ENCODE data around the gene MYF6. TPM values are rescaled to one million over a fixed set of nuclear protein-coding genes. Genes with fewer than 3 reads are reported as not detected.

The MYF6 gene
- total RNA-seq, 1 donor from 2014 or later: not detected

- no peak overlapping the region for H3K4me2 ChIP-seq (ENCODE audit: low read length)
- no peaks in the 10 kb centered on the region for H3K9me3 ChIP-seq (ENCODE audit: insufficient read depth, low read depth, low read length)
- no peak for TF ChIP-seq EZH2 (IDR thresholded peaks at IDR 0.05; ENCODE audit: insufficient read depth, low read length)
- no peak for TF ChIP-seq CTCF (IDR thresholded peaks at IDR 0.05; ENCODE audit: insufficient read depth, low read depth, low read length)
- no peak overlapping the region for H2AFZ ChIP-seq (ENCODE audit: low read depth, low read length)
- no peaks in the 10 kb centered on the region for H3K36me3 ChIP-seq (ENCODE audit: insufficient read depth, low read length)
- no peak overlapping the region for H3K27ac ChIP-seq (ENCODE audit: low read depth, low read length)
- Mint-ChIP-seq H3K4me1 (ENCODE audit: low read depth, unreplicated experiment) (no peaks in the 10 kb centered on the region), H3K27ac (ENCODE audit: unreplicated experiment) (no peak overlapping the region), H3K4me3 (ENCODE audit: unreplicated experiment) (no peak overlapping the region), H3K36me3 (ENCODE audit: low read depth, unreplicated experiment) (no peaks in the 10 kb centered on the region), H3K9me3 (ENCODE audit: unreplicated experiment) (peaks cover 5% of the 10 kb centered on the region), H3K27me3 (ENCODE audit: low read depth, unreplicated experiment) (peaks cover 13% of the 10 kb centered on the region)
- H3K27me3 ChIP-seq (ENCODE audit: insufficient read depth, low read length): peaks cover 6% of the 10 kb centered on the region
- FAIRE-seq (no peak), DNase-seq (ENCODE audit: low read depth) (no peak)
- no peak overlapping the region for H3K4me3 ChIP-seq (ENCODE audit: insufficient read depth, low read depth, low read length)
- H4K20me1 ChIP-seq (ENCODE audit: insufficient read depth, low read length): no peaks in the 10 kb centered on the region
- no peaks in the 10 kb centered on the region for H3K79me2 ChIP-seq (ENCODE audit: insufficient read depth, low read length)
- no peak overlapping the region for H3K9ac ChIP-seq (ENCODE audit: low read length)
- H3K4me1 ChIP-seq (ENCODE audit: insufficient read depth, low read length): no peaks in the 10 kb centered on the region
Observed at GRCh38 chr12:80721326-80721725, 13.9 kb downstream of the MYF6 start.

GRCh38 chr12:80745851-80746505 lies 38.5 kb downstream of the MYF6 start:
- Histone ChIP-seq H3K9ac (ENCODE audit: low read length) (no peak overlapping the region), H3K36me3 (ENCODE audit: insufficient read depth, low read length) (no peaks in the 10 kb centered on the region), H3K9me3 (ENCODE audit: insufficient read depth, low read depth, low read length) (no peaks in the 10 kb centered on the region), H3K79me2 (ENCODE audit: insufficient read depth, low read length) (no peaks in the 10 kb centered on the region), H3K4me1 (ENCODE audit: insufficient read depth, low read length) (no peaks in the 10 kb centered on the region), H3K4me3 (ENCODE audit: insufficient read depth, low read depth, low read length) (no peak overlapping the region), H4K20me1 (ENCODE audit: insufficient read depth, low read length) (no peaks in the 10 kb centered on the region), H3K27ac (ENCODE audit: low read depth, low read length) (no peak overlapping the region), H2AFZ (ENCODE audit: low read depth, low read length) (no peak overlapping the region), H3K27me3 (ENCODE audit: insufficient read depth, low read length) (no peaks in the 10 kb centered on the region), H3K4me2 (ENCODE audit: low read length) (no peak overlapping the region)
- FAIRE-seq (no peak), DNase-seq (ENCODE audit: low read depth) (no peak)
- TF ChIP-seq CTCF (IDR thresholded peaks at IDR 0.05; ENCODE audit: insufficient read depth, low read depth, low read length) (no peak), EZH2 (IDR thresholded peaks at IDR 0.05; ENCODE audit: insufficient read depth, low read length) (no peak)
- no peak overlapping the region for H3K27ac Mint-ChIP-seq (ENCODE audit: unreplicated experiment)
- no peaks in the 10 kb centered on the region for H3K27me3 Mint-ChIP-seq (ENCODE audit: low read depth, unreplicated experiment)
- no peak overlapping the region for H3K4me3 Mint-ChIP-seq (ENCODE audit: unreplicated experiment)
- no peaks in the 10 kb centered on the region for H3K36me3 Mint-ChIP-seq (ENCODE audit: low read depth, unreplicated experiment)
- H3K9me3 Mint-ChIP-seq (ENCODE audit: unreplicated experiment): no peaks in the 10 kb centered on the region
- no peaks in the 10 kb centered on the region for H3K4me1 Mint-ChIP-seq (ENCODE audit: low read depth, unreplicated experiment)

- Histone ChIP-seq H3K79me2 (ENCODE audit: insufficient read depth, low read length) (no peaks in the 10 kb centered on the region), H4K20me1 (ENCODE audit: insufficient read depth, low read length) (no peaks in the 10 kb centered on the region), H3K4me1 (ENCODE audit: insufficient read depth, low read length) (no peaks in the 10 kb centered on the region), H3K27ac (ENCODE audit: low read depth, low read length) (no peak overlapping the region), H3K4me3 (ENCODE audit: insufficient read depth, low read depth, low read length) (no peak overlapping the region), H3K9ac (ENCODE audit: low read length) (no peak overlapping the region), H2AFZ (ENCODE audit: low read depth, low read length) (no peak overlapping the region), H3K36me3 (ENCODE audit: insufficient read depth, low read length) (no peaks in the 10 kb centered on the region), H3K4me2 (ENCODE audit: low read length) (no peak overlapping the region), H3K9me3 (ENCODE audit: insufficient read depth, low read depth, low read length) (no peaks in the 10 kb centered on the region), H3K27me3 (ENCODE audit: insufficient read depth, low read length) (no peaks in the 10 kb centered on the region)
- no peaks in the 10 kb centered on the region for H3K27me3 Mint-ChIP-seq (ENCODE audit: low read depth, unreplicated experiment)
- no peak overlapping the region for H3K27ac Mint-ChIP-seq (ENCODE audit: unreplicated experiment)
- DNase-seq (ENCODE audit: low read depth) (no peak), FAIRE-seq (no peak)
- peaks cover 2% of the 10 kb centered on the region for H3K4me1 Mint-ChIP-seq (ENCODE audit: low read depth, unreplicated experiment)
- no peaks in the 10 kb centered on the region for H3K9me3 Mint-ChIP-seq (ENCODE audit: unreplicated experiment)
- no peaks in the 10 kb centered on the region for H3K36me3 Mint-ChIP-seq (ENCODE audit: low read depth, unreplicated experiment)
- H3K4me3 Mint-ChIP-seq (ENCODE audit: unreplicated experiment): no peak overlapping the region
- no peak for TF ChIP-seq EZH2 (IDR thresholded peaks at IDR 0.05; ENCODE audit: insufficient read depth, low read length)
- no peak for TF ChIP-seq CTCF (IDR thresholded peaks at IDR 0.05; ENCODE audit: insufficient read depth, low read depth, low read length)
Observed at GRCh38 chr12:80747800-80748199, 40.4 kb downstream of the MYF6 start.

Measured in astrocyte (in vitro differentiated cells and primary cell).